Tibial artery (tissue), 4 donors: Measurements from ENCODE around the gene HAGHL.

Experiments used
- DNase-seq, 2 donors: peaks; one replicate each; pipeline ENCODE4 v3.0.0-alpha.2; 2019
- H3K27ac ChIP-seq, 2 donors: fragments of 200-600 bp; sonication (generic) in 1 of 2; 1 replicate in 1 of 2; 2 replicates in 1 of 2; pipeline ENCODE4 v1.5.1; 2018 to 2019; ENCODE audit warnings: mild to moderate bottlenecking in 1 of 2
- H3K27me3 ChIP-seq, 2 donors: fragments of 200-600 bp; sonication (generic) in 1 of 2; one replicate each; pipeline versions ENCODE4 v1.5.1 to v1.6.0; 2016 to 2019
- H3K36me3 ChIP-seq, 3 donors: fragments of 200-600 bp; sonication (generic) in 2 of 3; one replicate each; pipeline ENCODE4 v1.5.1; 2016 to 2019; ENCODE audit warnings: mild to moderate bottlenecking in 2 of 3
- H3K4me1 ChIP-seq, 4 donors: fragments of 200-600 bp; sonication (generic) in 2 of 4; 1 replicate in 3 of 4; 2 replicates in 1 of 4; pipeline ENCODE4 v1.5.1; 2016 to 2019
- H3K4me3 ChIP-seq, 2 donors: fragments of 200-600 bp; sonication (generic) in 1 of 2; 1 replicate in 1 of 2; 2 replicates in 1 of 2; pipeline ENCODE4 v1.5.1; 2018 to 2019; ENCODE audit warnings: mild to moderate bottlenecking in 2 of 2
- H3K9me3 ChIP-seq, 3 donors: fragments of 200-600 bp; sonication (generic) in 1 of 3; one replicate each; pipeline ENCODE4 v1.5.1; 2016 to 2019
- CTCF ChIP-seq, 2 experiments: fragments of 200-600 bp in 1 of 2; fragments of 450-650 bp in 1 of 2; IDR thresholded peaks; one replicate each; pipeline ENCODE4 v1.5.1; 2017 to 2019; ENCODE audit warnings: antibody characterized with exemption in 2 of 2, mild to moderate bottlenecking in 1 of 2, moderate library complexity in 1 of 2
- intact Hi-C: fragments of 100-400 bp; cut with DNase I; formaldehyde crosslinking; loops from one replicate; pipeline ENCODE4 v1.15.0; 2023; ENCODE audit warnings: low total_unique reads

Gene HAGHL

GRCh38 chr16:679814-680624, 46.9 kb upstream of the HAGHL start, which contains the start of gene STUB1:
Gene STUB1 (plus strand): TSS chr16:680410. CDS start chr16:680526, 116 bp downstream.
- H3K36me3 ChIP-seq = peaks cover 17 to 24% (median 18%) of the 10 kb centered on the region in 3 donors
- H3K27ac ChIP-seq = peak within 1 kb of the TSS; percentile 79 to 87
- intact Hi-C loops = no loop called here
- H3K4me3 ChIP-seq = peak within 1 kb of the TSS; percentile 60 to 81
- peak; percentile 80 to 92 for DNase-seq
- peaks cover 3 to 71% (median 54%) of the 10 kb centered on the region in 4 donors for H3K4me1 ChIP-seq
- TF ChIP-seq CTCF (IDR thresholded peaks at IDR 0.05) = no peak
- peaks cover 0 to 8% of the 10 kb centered on the region in 2 donors for H3K27me3 ChIP-seq
- no peaks in the 10 kb centered on the region for H3K9me3 ChIP-seq

GRCh38 chr16:680625-680945, 46.3 kb upstream of the HAGHL start:
- H3K36me3 ChIP-seq = peaks cover 17 to 27% (median 18%) of the 10 kb centered on the region in 3 donors
- intact Hi-C loops = no loop called here
- no peak for TF ChIP-seq CTCF (IDR thresholded peaks at IDR 0.05)
- no peaks in the 10 kb centered on the region for H3K9me3 ChIP-seq
- H3K4me1 ChIP-seq = peaks cover 3 to 71% (median 54%) of the 10 kb centered on the region in 4 donors
- peak overlapping the region; percentile 60 to 81 for H3K4me3 ChIP-seq
- no peak for DNase-seq
- peak overlapping the region; percentile 79 to 87 for H3K27ac ChIP-seq
- H3K27me3 ChIP-seq = peaks cover 0 to 8% of the 10 kb centered on the region in 2 donors

- Histone ChIP-seq H3K36me3 (peaks cover 17 to 32% (median 18%) of the 10 kb centered on the region in 3 donors), H3K4me1 (peaks cover 3 to 71% (median 51%) of the 10 kb centered on the region in 4 donors), H3K27me3 (peaks cover 0 to 8% of the 10 kb centered on the region in 2 donors), H3K4me3 (peak overlapping the region; percentile 60 to 81), H3K9me3 (no peaks in the 10 kb centered on the region), H3K27ac (peak overlapping the region; percentile 79 to 87)
- TF ChIP-seq CTCF (IDR thresholded peaks at IDR 0.05) = no peak
- DNase-seq = no peak
- intact Hi-C loops = no loop called here
Measured at GRCh38 chr16:680967-681745, 45.8 kb upstream of the HAGHL start.

- Histone ChIP-seq H3K36me3 (peaks cover 18 to 39% (median 23%) of the 10 kb centered on the region in 3 donors), H3K27ac (peak overlapping the region in 1 of 2 donors; percentile 79), H3K27me3 (peaks cover 0 to 3% of the 10 kb centered on the region in 2 donors), H3K4me1 (peaks cover 3 to 70% (median 50%) of the 10 kb centered on the region in 4 donors), H3K4me3 (peak overlapping the region; percentile 60 to 81), H3K9me3 (no peaks in the 10 kb centered on the region)
- intact Hi-C loops = no loop called here
- no peak for DNase-seq
- TF ChIP-seq CTCF (IDR thresholded peaks at IDR 0.05) = no peak
Measured at GRCh38 chr16:681746-682427, 45.0 kb upstream of the HAGHL start.
